NCI-H2107 treated with DMSO at 0.1 percent for 48 hours (cell line): Measurements from ENCODE around the gene TMEM143.
"Not testable (repeated sequence)": the region's sequence is repeated elsewhere in the genome, so short reads cannot be mapped to it uniquely, and the experiment has no call there.

Experiments used
- DNase-seq: peaks from one replicate; lab custom pipeline; 2025; ENCODE audit not compliant: unreplicated experiment; lab: John Stamatoyannopoulos, UW

The TMEM143 gene

GRCh38 chr19:48297975-48298374 lies 65.8 kb downstream of the TMEM143 start:
- no peak for DNase-seq

GRCh38 chr19:48296963-48297734 lies 66.6 kb downstream of the TMEM143 start:
- no peak for DNase-seq

- DNase-seq: no peak
These were observed 68.3 kb downstream of the TMEM143 start for GRCh38 chr19:48295458-48295857.

- no peak for DNase-seq
These were observed 70.9 kb downstream of the TMEM143 start for GRCh38 chr19:48292798-48293197.

GRCh38 chr19:48291489-48291815 lies 72.3 kb downstream of the TMEM143 start:
- DNase-seq: not testable (repeated sequence)

- peak; percentile 6 for DNase-seq
These were observed 72.8 kb downstream of the TMEM143 start for GRCh38 chr19:48290771-48291488.

GRCh38 chr19:48290401-48290770 lies 73.4 kb downstream of the TMEM143 start:
- DNase-seq: no peak

- DNase-seq: no peak
These were observed 76.0 kb downstream of the TMEM143 start for GRCh38 chr19:48287748-48288147.

GRCh38 chr19:48284896-48285295 lies 78.8 kb downstream of the TMEM143 start:
- no peak for DNase-seq

GRCh38 chr19:48283908-48284307 lies 79.8 kb downstream of the TMEM143 start:
- no peak for DNase-seq
